Measurements from ENCODE around the gene SCUBE2.

The SCUBE2 gene

GRCh38 chr11:9078113-9079086 is 13.0 kb downstream of the SCUBE2 start:
- Histone ChIP-seq H3K27me3 (ENCODE audit: control insufficient read depth, insufficient read depth, low read length) (no peaks in the 10 kb centered on the region), H3K27ac (ENCODE audit: low read depth, low read length) (no peak overlapping the region), H3K4me3 (ENCODE audit: low read length) (no peak overlapping the region), H3K9ac (ENCODE audit: low read length) (no peak overlapping the region), H3K36me3 (ENCODE audit: control insufficient read depth, insufficient read depth, low read length) (no peaks in the 10 kb centered on the region), H3K4me1 (ENCODE audit: control insufficient read depth, insufficient read depth, low read length) (peaks cover 12% of the 10 kb centered on the region)

GRCh38 chr11:9077164-9077563 is 14.2 kb downstream of the SCUBE2 start:
- no peaks in the 10 kb centered on the region for H3K27me3 ChIP-seq (ENCODE audit: control insufficient read depth, insufficient read depth, low read length)
- peak overlapping the region; percentile 7 for H3K27ac ChIP-seq (ENCODE audit: low read depth, low read length)
- no peaks in the 10 kb centered on the region for H3K36me3 ChIP-seq (ENCODE audit: control insufficient read depth, insufficient read depth, low read length)
- H3K4me1 ChIP-seq (ENCODE audit: control insufficient read depth, insufficient read depth, low read length), result peaks cover 12% of the 10 kb centered on the region
- no peak overlapping the region for H3K9ac ChIP-seq (ENCODE audit: low read length)
- H3K4me3 ChIP-seq (ENCODE audit: low read length), result no peak overlapping the region

GRCh38 chr11:9076661-9077060 is 14.7 kb downstream of the SCUBE2 start:
- no peak overlapping the region for H3K4me3 ChIP-seq (ENCODE audit: low read length)
- peak overlapping the region; percentile 7 for H3K27ac ChIP-seq (ENCODE audit: low read depth, low read length)

GRCh38 chr11:9076046-9076445 is 15.4 kb downstream of the SCUBE2 start:
- Histone ChIP-seq H3K4me1 (ENCODE audit: control insufficient read depth, insufficient read depth, low read length) (peaks cover 12% of the 10 kb centered on the region), H3K9ac (ENCODE audit: low read length) (no peak overlapping the region), H3K27ac (ENCODE audit: low read depth, low read length) (no peak overlapping the region), H3K27me3 (ENCODE audit: control insufficient read depth, insufficient read depth, low read length) (no peaks in the 10 kb centered on the region), H3K4me3 (ENCODE audit: low read length) (no peak overlapping the region), H3K36me3 (ENCODE audit: control insufficient read depth, insufficient read depth, low read length) (no peaks in the 10 kb centered on the region)

More at GRCh38 chr11:9076661-9077060, 14.7 kb downstream of the SCUBE2 start:
- H3K27me3 ChIP-seq (ENCODE audit: control insufficient read depth, insufficient read depth, low read length), result no peaks in the 10 kb centered on the region
- peaks cover 12% of the 10 kb centered on the region for H3K4me1 ChIP-seq (ENCODE audit: control insufficient read depth, insufficient read depth, low read length)
- no peaks in the 10 kb centered on the region for H3K36me3 ChIP-seq (ENCODE audit: control insufficient read depth, insufficient read depth, low read length)
- H3K9ac ChIP-seq (ENCODE audit: low read length), result no peak overlapping the region

GRCh38 chr11:9075556-9075955 is 15.8 kb downstream of the SCUBE2 start:
- no peaks in the 10 kb centered on the region for H3K27me3 ChIP-seq (ENCODE audit: control insufficient read depth, insufficient read depth, low read length)
- peaks cover 12% of the 10 kb centered on the region for H3K4me1 ChIP-seq (ENCODE audit: control insufficient read depth, insufficient read depth, low read length)
- H3K27ac ChIP-seq (ENCODE audit: low read depth, low read length), result no peak overlapping the region
- no peak overlapping the region for H3K4me3 ChIP-seq (ENCODE audit: low read length)
- H3K36me3 ChIP-seq (ENCODE audit: control insufficient read depth, insufficient read depth, low read length), result no peaks in the 10 kb centered on the region
- H3K9ac ChIP-seq (ENCODE audit: low read length), result no peak overlapping the region

GRCh38 chr11:9074338-9075029 is 16.9 kb downstream of the SCUBE2 start:
- H3K4me1 ChIP-seq (ENCODE audit: control insufficient read depth, insufficient read depth, low read length), result peaks cover 12% of the 10 kb centered on the region
- no peaks in the 10 kb centered on the region for H3K27me3 ChIP-seq (ENCODE audit: control insufficient read depth, insufficient read depth, low read length)
- no peak overlapping the region for H3K4me3 ChIP-seq (ENCODE audit: low read length)
- no peaks in the 10 kb centered on the region for H3K36me3 ChIP-seq (ENCODE audit: control insufficient read depth, insufficient read depth, low read length)
- no peak overlapping the region for H3K27ac ChIP-seq (ENCODE audit: low read depth, low read length)
- H3K9ac ChIP-seq (ENCODE audit: low read length), result no peak overlapping the region

GRCh38 chr11:9073466-9074225 is 17.8 kb downstream of the SCUBE2 start:
- H3K36me3 ChIP-seq (ENCODE audit: control insufficient read depth, insufficient read depth, low read length), result no peaks in the 10 kb centered on the region

GRCh38 chr11:9072626-9073176 is 18.7 kb downstream of the SCUBE2 start:
- H3K36me3 ChIP-seq (ENCODE audit: control insufficient read depth, insufficient read depth, low read length), result peaks cover 2% of the 10 kb centered on the region
- no peak overlapping the region for H3K4me3 ChIP-seq (ENCODE audit: low read length)
- H3K27me3 ChIP-seq (ENCODE audit: control insufficient read depth, insufficient read depth, low read length), result no peaks in the 10 kb centered on the region
- H3K27ac ChIP-seq (ENCODE audit: low read depth, low read length), result no peak overlapping the region
- H3K4me1 ChIP-seq (ENCODE audit: control insufficient read depth, insufficient read depth, low read length), result peaks cover 5% of the 10 kb centered on the region
- no peak overlapping the region for H3K9ac ChIP-seq (ENCODE audit: low read length)

More at GRCh38 chr11:9073466-9074225, 17.8 kb downstream of the SCUBE2 start:
- Histone ChIP-seq H3K9ac (ENCODE audit: low read length) (no peak overlapping the region), H3K4me1 (ENCODE audit: control insufficient read depth, insufficient read depth, low read length) (peaks cover 11% of the 10 kb centered on the region), H3K27ac (ENCODE audit: low read depth, low read length) (no peak overlapping the region), H3K4me3 (ENCODE audit: low read length) (no peak overlapping the region), H3K27me3 (ENCODE audit: control insufficient read depth, insufficient read depth, low read length) (no peaks in the 10 kb centered on the region)

GRCh38 chr11:9071692-9072091 is 19.7 kb downstream of the SCUBE2 start:
- H3K4me1 ChIP-seq (ENCODE audit: control insufficient read depth, insufficient read depth, low read length), result peaks cover 1% of the 10 kb centered on the region
- H3K27me3 ChIP-seq (ENCODE audit: control insufficient read depth, insufficient read depth, low read length), result no peaks in the 10 kb centered on the region
- no peak overlapping the region for H3K27ac ChIP-seq (ENCODE audit: low read depth, low read length)
- peaks cover 2% of the 10 kb centered on the region for H3K36me3 ChIP-seq (ENCODE audit: control insufficient read depth, insufficient read depth, low read length)
- no peak overlapping the region for H3K9ac ChIP-seq (ENCODE audit: low read length)
- H3K4me3 ChIP-seq (ENCODE audit: low read length), result no peak overlapping the region

GRCh38 chr11:9070749-9071491 is 20.5 kb downstream of the SCUBE2 start:
- Histone ChIP-seq H3K4me3 (ENCODE audit: low read length) (no peak overlapping the region), H3K27ac (ENCODE audit: low read depth, low read length) (no peak overlapping the region), H3K9ac (ENCODE audit: low read length) (no peak overlapping the region), H3K4me1 (ENCODE audit: control insufficient read depth, insufficient read depth, low read length) (peaks cover 7% of the 10 kb centered on the region), H3K36me3 (ENCODE audit: control insufficient read depth, insufficient read depth, low read length) (peaks cover 2% of the 10 kb centered on the region), H3K27me3 (ENCODE audit: control insufficient read depth, insufficient read depth, low read length) (no peaks in the 10 kb centered on the region)

- no peak overlapping the region for H3K9ac ChIP-seq (ENCODE audit: low read length)
- H3K27ac ChIP-seq (ENCODE audit: low read depth, low read length), result no peak overlapping the region
- peaks cover 11% of the 10 kb centered on the region for H3K4me1 ChIP-seq (ENCODE audit: control insufficient read depth, insufficient read depth, low read length)
- H3K27me3 ChIP-seq (ENCODE audit: control insufficient read depth, insufficient read depth, low read length), result no peaks in the 10 kb centered on the region
- H3K36me3 ChIP-seq (ENCODE audit: control insufficient read depth, insufficient read depth, low read length), result peaks cover 2% of the 10 kb centered on the region
- no peak overlapping the region for H3K4me3 ChIP-seq (ENCODE audit: low read length)
Measured at GRCh38 chr11:9069862-9070470, 21.4 kb downstream of the SCUBE2 start.

Data from rectal smooth muscle tissue (tissue), 1 donor.